Endothelial cell of umbilical vein (primary cell): ENCODE results near the gene ZDHHC11B. TPM values are rescaled to one million over a fixed set of nuclear protein-coding genes. Genes with fewer than 3 reads are reported as not detected.
"Not testable (repeated sequence)": the region's sequence is repeated elsewhere in the genome, so short reads cannot be mapped to it uniquely, and the experiment has no call there.

ENCODE experiments used
- BruUV-seq: library from RNA; stranded (reverse); fragments of 400-500 nt; replicated peaks from 2 replicates; lab custom pipeline; 2021; lab: Mats Ljungman, UMichigan
- CTCF ChIA-PET: fragments of 300-600, 350-600 bp; sonication (Branson Sonifier 250); formaldehyde crosslinking; loops from one replicate; lab custom pipeline; 2021; ENCODE audit warnings: antibody characterized with exemption, inconsistent platforms; lab: Charles Lee
- POLR2A ChIA-PET: fragments of 300-600, 350-600 bp; sonication (Branson Sonifier 250); formaldehyde crosslinking; loops from one replicate; lab custom pipeline; 2021; ENCODE audit warnings: antibody characterized with exemption, inconsistent platforms; lab: Charles Lee
- DNase-seq: peaks from one replicate; pipeline ENCODE4 v3.0.0-alpha.2; 2011; ENCODE audit warnings: low read depth, low spot score
- FAIRE-seq: peaks from 2 replicates; lab custom pipeline; 2011; peaks lifted over from hg19 to GRCh38; lab: Jason Lieb, UNC
- H2AFZ ChIP-seq: 2 replicates; pipeline ENCODE4 v1.6.0; 2012; ENCODE audit warnings: low read depth, low read length, control low read depth, inconsistent platforms
- H3K27ac ChIP-seq: 2 replicates; pipeline ENCODE4 v1.5.1; 2011; ENCODE audit warnings: low read depth, mild to moderate bottlenecking, control low read depth, low read length, moderate library complexity; ENCODE audit not compliant: insufficient read depth
- H3K27me3 ChIP-seq, 2 experiments: 2 replicates each; pipeline versions ENCODE4 v1.6.0 to v1.6.1; 2011; ENCODE audit warnings: low read length in 2 of 2, mixed read lengths in 1 of 2; ENCODE audit not compliant: control insufficient read depth in 2 of 2, insufficient read depth in 2 of 2
- H3K36me3 ChIP-seq, 2 experiments: 2 replicates in 1 of 2; 3 replicates in 1 of 2; pipeline ENCODE4 v1.5.1; 2011; ENCODE audit warnings: low read length in 2 of 2, mild to moderate bottlenecking in 1 of 2, moderate library complexity in 1 of 2; ENCODE audit not compliant: control insufficient read depth in 2 of 2, insufficient read depth in 2 of 2; ENCODE audit errors: extremely low read depth in 1 of 2
- H3K4me1 ChIP-seq: 3 replicates; pipeline ENCODE4 v1.5.1; 2011; ENCODE audit warnings: mild to moderate bottlenecking, low read length; ENCODE audit not compliant: control insufficient read depth, insufficient read depth; ENCODE audit errors: extremely low read depth
- H3K4me2 ChIP-seq: 2 replicates; pipeline ENCODE4 v1.6.1; 2011; ENCODE audit warnings: low read length, control low read depth, mixed read lengths; ENCODE audit not compliant: insufficient read depth
- H3K4me3 ChIP-seq, 3 experiments: fragments of 200-600 bp in 1 of 3; sonication (generic), shearing (Covaris generic) in 1 of 3; replicated peaks in 1 of 3; 2 replicates each; pipeline ENCODE4 v1.5.1; 2011 to 2016; ENCODE audit warnings: control low read depth in 3 of 3, low read length in 3 of 3, mild to moderate bottlenecking in 2 of 3, inconsistent platforms in 1 of 3, low read depth in 1 of 3, moderate library complexity in 1 of 3; ENCODE audit not compliant: insufficient read depth in 1 of 3
- H3K79me2 ChIP-seq: 2 replicates; pipeline ENCODE4 v1.6.0; 2012; ENCODE audit warnings: low read length, inconsistent platforms; ENCODE audit not compliant: control insufficient read depth, insufficient read depth
- H3K9ac ChIP-seq: replicated peaks from 2 replicates; pipeline ENCODE3; 2011; ENCODE audit warnings: low read length, control low read depth; ENCODE audit not compliant: insufficient read depth; ENCODE audit errors: extremely low read depth
- H3K9me1 ChIP-seq: replicated peaks from 3 replicates; pipeline ENCODE4 v1.6.0; 2011; ENCODE audit warnings: mild to moderate bottlenecking, low read length; ENCODE audit not compliant: control insufficient read depth, insufficient read depth; ENCODE audit errors: extremely low read depth
- H3K9me3 ChIP-seq: replicated peaks from 2 replicates; pipeline ENCODE4 v1.5.1; 2012; ENCODE audit warnings: low read length, inconsistent platforms; ENCODE audit not compliant: control insufficient read depth, insufficient read depth
- H4K20me1 ChIP-seq: replicated peaks from 2 replicates; pipeline ENCODE3; 2011; ENCODE audit warnings: mild to moderate bottlenecking, low read length; ENCODE audit not compliant: control insufficient read depth, insufficient read depth; ENCODE audit errors: extremely low read depth
- dilution Hi-C: fragments of 300-500 bp; cut with MboI; formaldehyde crosslinking; loops from one replicate; pipeline ENCODE4 v1.15.0; 2019; ENCODE audit warnings: low sequenced_read_pairs; ENCODE audit not compliant: extremely low pct_ligation_motif_present
- intact Hi-C: fragments of 100-400 bp; cut with micrococcal nuclease; formaldehyde crosslinking; loops from one replicate; pipeline ENCODE4 v1.10.0; 2022
- polyA plus RNA-seq, 4 experiments: library from polyadenylated mRNA; depleted of rRNA in 3 of 4; stranded (reverse) in 3 of 4; unstranded in 1 of 4; fragments of >200 nt; gene quantifications; 2 replicates each; pipeline versions ENCODE4 v1.2.1 to v1.2.3, GENCODE V29; 2011 to 2012; ENCODE audit warnings: missing spikeins in 1 of 4
- total RNA-seq: library from RNA; stranded (reverse); gene quantifications from 2 replicates; pipeline ENCODE4 v1.2.3, GENCODE V29; 2021

Gene ZDHHC11B
- total and polyA plus RNA-seq, 2 donors (not counting 3 experiments of a cell fraction or from before 2014, with no cell fraction given), result not detected

DNA sequence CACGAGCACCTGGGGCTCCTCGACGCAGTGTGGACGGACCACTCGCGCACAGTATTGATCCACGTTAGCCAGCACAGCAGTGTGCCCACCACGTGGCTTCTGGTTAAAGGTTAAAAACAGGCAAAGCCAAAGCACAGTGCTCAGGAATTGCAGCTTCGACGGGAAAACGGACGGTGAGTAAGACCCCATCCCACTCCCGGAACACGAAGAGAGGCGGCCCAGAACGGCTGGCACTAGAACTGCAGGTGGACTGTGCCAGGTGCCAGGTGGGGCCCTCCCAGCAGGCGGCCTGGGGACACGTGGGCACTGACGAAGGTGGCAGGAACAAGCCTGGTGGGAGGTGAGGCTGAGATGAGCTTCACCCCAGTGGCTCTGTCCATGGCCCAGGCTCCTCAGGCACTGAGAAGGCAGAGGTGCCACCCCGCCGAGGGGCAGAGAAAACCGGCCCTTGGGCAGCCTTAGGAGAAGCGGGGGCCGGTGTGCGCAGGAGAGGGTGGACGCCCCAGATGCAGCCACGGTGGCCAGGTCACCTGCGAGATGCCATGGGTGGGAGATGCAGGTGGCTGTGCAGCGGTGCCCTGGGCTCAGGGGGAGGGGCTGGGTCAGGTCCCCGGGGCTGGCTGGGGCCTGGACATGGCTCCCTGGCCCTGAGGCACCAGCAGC is 96.0 kb downstream of the ZDHHC11B start:
- FAIRE-seq, H3K9ac ChIP-seq, H3K27me3 ChIP-seq, CTCF ChIA-PET, BruUV-seq, H4K20me1 ChIP-seq, H3K4me3 ChIP-seq, H3K4me2 ChIP-seq, dilution Hi-C loops, H2AFZ ChIP-seq, H3K27ac ChIP-seq, H3K79me2 ChIP-seq, H3K9me1 ChIP-seq, H3K36me3 ChIP-seq, DNase-seq, H3K4me1 ChIP-seq, POLR2A ChIA-PET, H3K9me3 ChIP-seq, intact Hi-C loops: not testable (repeated sequence)

DNA sequence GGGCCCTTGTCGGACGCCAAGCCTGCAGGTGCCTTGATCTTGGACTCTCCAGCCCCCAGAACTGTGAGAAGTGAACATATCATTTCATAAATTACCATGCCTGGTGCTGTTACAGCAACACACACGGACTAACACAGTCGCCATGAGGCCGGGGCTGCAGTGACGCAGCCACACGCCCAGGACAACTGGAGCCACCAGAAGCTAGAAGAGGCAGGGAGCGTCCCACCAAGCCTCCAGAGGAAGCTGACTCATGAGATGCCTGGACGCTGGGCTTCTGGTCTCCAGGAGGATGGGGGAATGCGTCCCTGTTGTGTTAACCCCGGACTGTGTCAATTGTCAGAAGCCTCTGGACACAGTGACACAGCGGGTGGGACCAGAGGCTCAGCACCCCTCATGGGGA is 97.6 kb downstream of the ZDHHC11B start:
- FAIRE-seq, BruUV-seq, intact Hi-C loops, H3K79me2 ChIP-seq, H3K9ac ChIP-seq, H4K20me1 ChIP-seq, H3K36me3 ChIP-seq, dilution Hi-C loops, H2AFZ ChIP-seq, H3K4me2 ChIP-seq, H3K27ac ChIP-seq, DNase-seq, H3K4me1 ChIP-seq, H3K27me3 ChIP-seq, POLR2A ChIA-PET, H3K4me3 ChIP-seq, H3K9me3 ChIP-seq, CTCF ChIA-PET, H3K9me1 ChIP-seq: not testable (repeated sequence)

GRCh38 chr5:686172-686523 is 98.4 kb downstream of the ZDHHC11B start:
- FAIRE-seq, H2AFZ ChIP-seq, H3K4me2 ChIP-seq, H3K9me1 ChIP-seq, H3K4me1 ChIP-seq, H3K4me3 ChIP-seq, H3K9me3 ChIP-seq, DNase-seq, H3K36me3 ChIP-seq, H3K27ac ChIP-seq, dilution Hi-C loops, H3K27me3 ChIP-seq, POLR2A ChIA-PET, intact Hi-C loops, BruUV-seq, H3K79me2 ChIP-seq, CTCF ChIA-PET, H3K9ac ChIP-seq, H4K20me1 ChIP-seq: not testable (repeated sequence)
